H1 (cell line): ENCODE results near the gene CIAO2A. TPM values are rescaled to one million over a fixed set of nuclear protein-coding genes. Genes with fewer than 3 reads are reported as not detected.

Experiments
- CTCF ChIA-PET: fragments of 300-600 bp; sonication (Branson Sonifier 250); formaldehyde crosslinking; loops from one replicate; lab custom pipeline; 2021; ENCODE audit not compliant: partially characterized antibody; lab: Charles Lee
- POLR2A ChIA-PET: fragments of 300-600 bp; sonication (Branson Sonifier 250); formaldehyde crosslinking; loops from one replicate; lab custom pipeline; 2021; ENCODE audit warnings: inconsistent platforms; ENCODE audit not compliant: partially characterized antibody; lab: Charles Lee
- DNase-seq, 2 experiments: peaks; one replicate each; pipeline versions ENCODE4 v3.0.0 to v3.0.0-alpha.2; 2010 to 2022; ENCODE audit warnings: low spot score in 2 of 2, low read depth in 1 of 2, mixed read lengths in 1 of 2
- FAIRE-seq: peaks from 2 replicates; lab custom pipeline; 2011; peaks lifted over from hg19 to GRCh38; lab: Jason Lieb, UNC
- H2AFZ ChIP-seq: 2 replicates; pipeline ENCODE4 v1.8.1; 2012; ENCODE audit warnings: low read length, inconsistent platforms
- H2AK5ac ChIP-seq: 2 replicates; pipeline ENCODE4 v1.6.1; 2013; ENCODE audit warnings: low read depth, low read length
- H2BK120ac ChIP-seq: replicated peaks from 2 replicates; pipeline ENCODE3; 2013; ENCODE audit warnings: low read depth, low read length, inconsistent platforms
- H2BK12ac ChIP-seq: 2 replicates; pipeline ENCODE4 v1.6.1; 2013; ENCODE audit warnings: low read depth, low read length
- H2BK15ac ChIP-seq: 2 replicates; pipeline ENCODE4 v1.6.1; 2013; ENCODE audit warnings: low read length
- H2BK20ac ChIP-seq: 2 replicates; pipeline ENCODE4 v1.6.1; 2013; ENCODE audit warnings: low read length
- H2BK5ac ChIP-seq: 2 replicates; pipeline ENCODE4 v1.6.1; 2013; ENCODE audit warnings: low read depth, low read length
- H3K14ac ChIP-seq: 2 replicates; pipeline ENCODE4 v1.6.1; 2013; ENCODE audit warnings: inconsistent platforms; ENCODE audit not compliant: insufficient read length
- H3K18ac ChIP-seq: 2 replicates; pipeline ENCODE4 v1.6.1; 2013; ENCODE audit warnings: low read length; ENCODE audit errors: extremely low read depth
- H3K23ac ChIP-seq: 2 replicates; pipeline ENCODE4 v1.6.1; 2013; ENCODE audit warnings: inconsistent platforms; ENCODE audit not compliant: insufficient read length
- H3K23me2 ChIP-seq: 2 replicates; pipeline ENCODE4 v1.6.1; 2013; ENCODE audit warnings: low read depth, low read length
- H3K27ac ChIP-seq: 2 replicates; pipeline ENCODE4 v1.6.1; 2011; ENCODE audit warnings: low read depth, low read length, inconsistent platforms
- H3K27me3 ChIP-seq, 4 experiments: replicated peaks in 1 of 4; 1 replicate in 1 of 4; 2 replicates in 3 of 4; pipeline versions ENCODE4 v1.6.1 to v1.8.1; 2011 to 2013; ENCODE audit warnings: low read length in 3 of 4, mild to moderate bottlenecking in 3 of 4, inconsistent platforms in 2 of 4, mixed read lengths in 2 of 4, moderate library complexity in 1 of 4; ENCODE audit not compliant: control insufficient read depth in 3 of 4, insufficient read depth in 3 of 4; ENCODE audit errors: extremely low read depth in 1 of 4
- H3K36me3 ChIP-seq, 4 experiments: 2 replicates each; pipeline versions ENCODE4 v1.6.1 to v1.8.1; 2011 to 2013; ENCODE audit warnings: mild to moderate bottlenecking in 4 of 4, low read length in 3 of 4, moderate library complexity in 2 of 4, control low read depth in 1 of 4, inconsistent platforms in 1 of 4; ENCODE audit not compliant: insufficient read depth in 4 of 4, control insufficient read depth in 2 of 4
- H3K4ac ChIP-seq: replicated peaks from 2 replicates; pipeline ENCODE3; 2013; ENCODE audit warnings: low read length, low read depth, mixed read lengths, inconsistent platforms; ENCODE audit not compliant: insufficient read length
- H3K4me1 ChIP-seq, 4 experiments: replicated peaks in 1 of 4; 1 replicate in 1 of 4; 2 replicates in 3 of 4; pipeline versions ENCODE4 v1.6.1 to v1.8.1; 2011 to 2013; ENCODE audit warnings: low read length in 3 of 4, inconsistent platforms in 2 of 4, mixed read lengths in 1 of 4; ENCODE audit not compliant: insufficient read depth in 4 of 4, control insufficient read depth in 3 of 4
- H3K4me2 ChIP-seq, 2 experiments: 2 replicates each; pipeline versions ENCODE4 v1.6.1 to v1.8.1; 2011 to 2013; ENCODE audit warnings: low read depth in 2 of 2, low read length in 2 of 2, control low read depth in 1 of 2, inconsistent platforms in 1 of 2, mild to moderate bottlenecking in 1 of 2; ENCODE audit not compliant: insufficient read depth in 1 of 2
- H3K4me3 ChIP-seq, 4 experiments: fragments of 200-600, 300-600 bp in 1 of 4; sonication (generic), shearing (Covaris generic), sonication (Bioruptor Twin) in 1 of 4; 2 replicates each; pipeline versions ENCODE4 v1.5.1 to v1.8.1; 2011 to 2016; ENCODE audit warnings: low read length in 4 of 4, low read depth in 3 of 4, control low read depth in 2 of 4, inconsistent platforms in 2 of 4, mild to moderate bottlenecking in 2 of 4, mixed read lengths in 1 of 4, moderate library complexity in 1 of 4; ENCODE audit not compliant: insufficient read depth in 2 of 4; ENCODE audit errors: extremely low read depth in 1 of 4
- H3K56ac ChIP-seq: replicated peaks from 2 replicates; pipeline ENCODE3; 2013; ENCODE audit warnings: low read depth, mild to moderate bottlenecking, mixed read lengths, low read length, inconsistent platforms; ENCODE audit not compliant: insufficient read length
- H3K79me1 ChIP-seq: 2 replicates; pipeline ENCODE4 v1.6.1; 2013; ENCODE audit warnings: low read depth, low read length, control low read depth
- H3K79me2 ChIP-seq, 2 experiments: 2 replicates each; pipeline versions ENCODE4 v1.6.1 to v1.8.1; 2012 to 2013; ENCODE audit warnings: low read length in 2 of 2, mild to moderate bottlenecking in 2 of 2, inconsistent platforms in 1 of 2; ENCODE audit not compliant: insufficient read depth in 2 of 2, control insufficient read depth in 1 of 2
- H3K9ac ChIP-seq, 4 experiments: replicated peaks in 1 of 4; 1 replicate in 1 of 4; 2 replicates in 3 of 4; pipeline versions ENCODE4 v1.6.1 to v1.8.1; 2011 to 2013; ENCODE audit warnings: low read depth in 3 of 4, low read length in 3 of 4, control low read depth in 2 of 4, mild to moderate bottlenecking in 2 of 4, moderate library complexity in 2 of 4, inconsistent platforms in 1 of 4; ENCODE audit errors: extremely low read depth in 1 of 4
- H3K9me3 ChIP-seq, 2 experiments: 2 replicates each; pipeline versions ENCODE4 v1.6.1 to v1.8.1; 2012 to 2013; ENCODE audit warnings: mild to moderate bottlenecking in 2 of 2, moderate library complexity in 2 of 2, control low read depth in 1 of 2, inconsistent platforms in 1 of 2, low read depth in 1 of 2, low read length in 1 of 2, mixed read lengths in 1 of 2; ENCODE audit not compliant: insufficient read depth in 2 of 2
- H4K20me1 ChIP-seq, 2 experiments: replicated peaks in 1 of 2; 2 replicates each; pipeline versions ENCODE3 to v1.8.1; 2011 to 2013; ENCODE audit warnings: inconsistent platforms in 2 of 2, low read length in 2 of 2, mild to moderate bottlenecking in 1 of 2; ENCODE audit not compliant: insufficient read depth in 2 of 2, control insufficient read depth in 1 of 2
- H4K5ac ChIP-seq: 2 replicates; pipeline ENCODE4 v1.6.1; 2013; ENCODE audit warnings: low read length, low read depth, mixed read lengths, inconsistent platforms; ENCODE audit not compliant: insufficient read length
- H4K8ac ChIP-seq: 2 replicates; pipeline ENCODE4 v1.8.0; 2013; ENCODE audit warnings: mild to moderate bottlenecking, moderate library complexity, low read length, inconsistent platforms; ENCODE audit not compliant: insufficient read depth; ENCODE audit errors: extremely low read depth
- H4K91ac ChIP-seq: replicated peaks from 2 replicates; pipeline ENCODE3; 2013; ENCODE audit warnings: low read length, mixed read lengths, inconsistent platforms; ENCODE audit not compliant: insufficient read length
- CHD2 ChIP-seq: IDR thresholded peaks from 2 replicates; pipeline ENCODE4 v1.6.1; 2012; ENCODE audit warnings: low read length, improper control_type of control experiment
- FOSL1 ChIP-seq: IDR thresholded peaks from 2 replicates; pipeline ENCODE4 v1.6.1; 2011; ENCODE audit warnings: mild to moderate bottlenecking, low read depth, low read length, moderate library complexity; ENCODE audit not compliant: insufficient read depth
- JUN ChIP-seq: IDR thresholded peaks from 2 replicates; pipeline ENCODE4 v1.6.1; 2011; ENCODE audit warnings: low read depth, mild to moderate bottlenecking, improper control_type of control experiment, low read length
- POU5F1 ChIP-seq: IDR thresholded peaks from 2 replicates; pipeline ENCODE4 v1.6.1; 2011; ENCODE audit warnings: low read depth, mild to moderate bottlenecking, low read length, moderate library complexity
- RBBP5 ChIP-seq: IDR thresholded peaks from 2 replicates; pipeline ENCODE4 v1.7.1; 2012; ENCODE audit warnings: low read depth, mild to moderate bottlenecking, inconsistent platforms, low read length, moderate library complexity, borderline replicate concordance
- SP1 ChIP-seq: IDR thresholded peaks from 2 replicates; pipeline ENCODE4 v1.6.1; 2011; ENCODE audit warnings: low read depth, low read length
- SP2 ChIP-seq: IDR thresholded peaks from 2 replicates; pipeline ENCODE4 v1.6.1; 2012; ENCODE audit warnings: mild to moderate bottlenecking, low read length, inconsistent platforms
- WGBS, 2 experiments: shearing (Covaris generic) in 1 of 2; methylation state at CpG; one replicate each; pipeline versions ENCODE4 v1.1.6 to v1.1.7; 2013 to 2015; ENCODE audit warnings: low lambda C conversion rate in 2 of 2, mixed read lengths in 2 of 2, inconsistent platforms in 1 of 2, low coverage in 1 of 2, missing lambda C conversion rate in 1 of 2; ENCODE audit not compliant: insufficient replicate concordance in 2 of 2, insufficient coverage in 1 of 2, insufficient read length in 1 of 2; ENCODE audit errors: extremely low coverage in 1 of 2, missing lambda C conversion rate in 1 of 2; 5-methylcytosine and 5-hydroxymethylcytosine counted together
- polyA plus RNA-seq, 7 experiments: library from polyadenylated mRNA; depleted of rRNA in 3 of 7; stranded (reverse) in 5 of 7; unstranded in 2 of 7; fragments of >200 nt in 5 of 7; fragments of 200-250 nt in 2 of 7; gene quantifications; 1 replicate in 5 of 7; 2 replicates in 1 of 7; 4 replicates in 1 of 7; pipeline versions ENCODE4 v1.2.1 to v1.2.3, GENCODE V29; 2011 to 2013; ENCODE audit warnings: missing spikeins in 2 of 7, mixed read lengths in 2 of 7
- total RNA-seq: library from RNA; stranded (reverse); fragmentation: NEBNext Ultra II Directional; extraction: Animal tissue kit (Norgen Biotek cat#: 25700); gene quantifications from 2 replicates; pipeline ENCODE4 v1.2.1, GENCODE V29; 2021

Gene CIAO2A
- total and polyA plus RNA-seq, 2 of the 8 experiments (the other 6 are each of a cell fraction or from before 2014, with no cell fraction given) = 76.4 to 86.5 TPM

DNA sequence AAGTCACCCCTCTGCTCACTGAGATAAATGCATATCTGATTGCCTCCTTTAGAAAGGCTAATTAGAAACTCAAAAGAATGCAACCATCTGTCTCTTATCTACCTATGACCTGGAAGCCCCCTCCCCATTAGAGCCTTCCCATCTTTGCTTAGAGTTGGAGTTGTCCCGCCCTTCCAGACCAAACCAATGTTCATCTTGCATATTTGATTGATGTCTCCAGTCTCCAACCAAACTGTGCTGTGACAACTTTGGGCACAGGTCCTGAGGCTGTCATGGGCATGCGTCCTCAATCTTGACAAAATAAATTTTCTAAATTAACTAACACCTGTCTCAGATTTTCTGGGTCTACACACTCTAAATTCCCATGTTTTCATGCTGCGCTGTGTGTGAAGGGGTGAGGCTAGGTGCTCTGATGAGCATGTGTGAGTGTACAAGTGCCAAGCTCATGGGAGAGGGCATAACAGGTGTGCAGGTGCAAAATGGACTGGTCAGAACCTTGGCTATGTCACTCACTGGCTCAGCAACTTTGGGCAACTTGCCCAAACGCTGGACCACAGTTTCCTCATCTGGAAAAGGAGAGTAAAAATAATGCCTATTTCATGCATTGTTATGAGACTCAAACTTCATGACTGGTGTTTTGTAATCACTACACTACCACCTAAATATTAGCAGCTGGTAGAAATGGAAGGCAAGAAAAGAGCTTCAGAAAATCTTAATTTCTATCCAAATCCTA is 54.6 kb downstream of the CIAO2A start:
- no peaks in the 10 kb centered on the region for H3K23me2 ChIP-seq
- H3K4me3 ChIP-seq = no peak overlapping the region
- H3K36me3 ChIP-seq = no peaks in the 10 kb centered on the region
- H4K91ac ChIP-seq = peak overlapping the region; percentile 83
- no peak overlapping the region for H3K18ac ChIP-seq
- TF ChIP-seq RBBP5 (no peak), POU5F1 (no peak), SP1 (peak; percentile 89), JUN (no peak), FOSL1 (no peak), SP2 (peak; percentile 33; the same call in 1 of the 2 replicates), CHD2 (peak; percentile 54; the same call in 1 of the 2 replicates)
- H3K9ac ChIP-seq = no peak overlapping the region
- H3K4me1 ChIP-seq = peaks cover 0 to 6% (median 1%) of the 10 kb centered on the region in 4 experiments; a peak in 2 of 7 replicates
- H3K14ac ChIP-seq = no peak overlapping the region
- H3K4ac ChIP-seq = no peak overlapping the region
- no peaks in the 10 kb centered on the region for H3K79me2 ChIP-seq
- DNase-seq (no peak), FAIRE-seq (no peak)
- no peak overlapping the region for H3K27ac ChIP-seq
- no peak overlapping the region for H4K5ac ChIP-seq
- no peak overlapping the region for H3K4me2 ChIP-seq
- H4K20me1 ChIP-seq = peaks cover 0 to 3% of the 10 kb centered on the region in 2 experiments
- no peak overlapping the region; the same call in 1 of the 2 replicates for H2AK5ac ChIP-seq
- ChIA-PET POLR2A (interaction anchor here (1.7 kb wide), 1 partner anchor 8 kb away, joined by 3 read pairs; no protein-coding TSS in a partner anchor), CTCF (interaction anchor here (0.6 to 7.4 kb wide), 10 partner anchors 9 to 446 kb away, joined by 3 to 50 read pairs (median 3); no protein-coding TSS in a partner anchor)
- no peak overlapping the region; the same call in 1 of the 2 replicates for H2BK15ac ChIP-seq
- 84% methylated on average over 4 of the region's 4 CpGs; no CpG with 5 or more reads in 1 of the 2 experiments for WGBS, 2 experiments
- peak overlapping the region; percentile 48 for H2BK120ac ChIP-seq
- no peak overlapping the region for H2BK12ac ChIP-seq
- no peak overlapping the region for H3K23ac ChIP-seq
- no peak overlapping the region for H3K56ac ChIP-seq
- H4K8ac ChIP-seq = no peak overlapping the region
- no peaks in the 10 kb centered on the region for H3K79me1 ChIP-seq
- H3K27me3 ChIP-seq = no peaks in the 10 kb centered on the region
- no peak overlapping the region for H2AFZ ChIP-seq
- no peak overlapping the region for H2BK5ac ChIP-seq
- H2BK20ac ChIP-seq = no peak overlapping the region
- H3K9me3 ChIP-seq = no peaks in the 10 kb centered on the region
